GM21447 (cell line): Measurements from ENCODE around the gene DOCK6.
"Not testable (repeated sequence)": the region's sequence is repeated elsewhere in the genome, so short reads cannot be mapped to it uniquely, and the experiment has no call there.

Experiments used
- ATAC-seq: cut with Tn5 transposase; IDR thresholded peaks from one replicate; pipeline ENCODE4 v1.9.1; 2021; ENCODE audit not compliant: unreplicated experiment

The DOCK6 gene

GRCh38 chr19:11177592-11177991, 84.7 kb downstream of the DOCK6 start:
- no peak for ATAC-seq

- ATAC-seq: no peak
Measured at GRCh38 chr19:11176466-11177193, 85.7 kb downstream of the DOCK6 start.

- ATAC-seq: no peak
Measured at GRCh38 chr19:11175920-11176319, 86.4 kb downstream of the DOCK6 start.

GRCh38 chr19:11174336-11174735, 88.0 kb downstream of the DOCK6 start:
- ATAC-seq: no peak

- no peak for ATAC-seq
Measured at GRCh38 chr19:11173516-11174155, 88.7 kb downstream of the DOCK6 start.

GRCh38 chr19:11172576-11172975, 89.7 kb downstream of the DOCK6 start:
- ATAC-seq: no peak

- ATAC-seq: no peak
Measured at GRCh38 chr19:11171144-11171543, 91.2 kb downstream of the DOCK6 start.

- ATAC-seq: no peak
Measured at GRCh38 chr19:11169896-11170678, 92.2 kb downstream of the DOCK6 start.

GRCh38 chr19:11168568-11168967, 93.8 kb downstream of the DOCK6 start:
- no peak for ATAC-seq

- ATAC-seq: no peak
Measured at GRCh38 chr19:11166281-11167142, 95.8 kb downstream of the DOCK6 start.

- ATAC-seq: no peak
Measured at GRCh38 chr19:11165486-11166030, 96.8 kb downstream of the DOCK6 start.

GRCh38 chr19:11164879-11165406, 97.4 kb downstream of the DOCK6 start:
- no peak for ATAC-seq

- ATAC-seq: no peak
Measured at GRCh38 chr19:11164296-11164695, 98.0 kb downstream of the DOCK6 start.

GRCh38 chr19:11160440-11160768, 101.9 kb downstream of the DOCK6 start:
- ATAC-seq: not testable (repeated sequence)

- ATAC-seq: no peak
Measured at GRCh38 chr19:11159598-11160439, 102.5 kb downstream of the DOCK6 start.

GRCh38 chr19:11155373-11156120, 106.8 kb downstream of the DOCK6 start, which contains the start of gene SPC24:
Gene SPC24 (minus strand): TSS chr19:11155782. CDS start chr19:11155776, 6 bp downstream.
- peak; percentile 95 for ATAC-seq

GRCh38 chr19:11154683-11155047, 107.7 kb downstream of the DOCK6 start:
- ATAC-seq: no peak

- ATAC-seq: no peak
Measured at GRCh38 chr19:11152318-11153062, 109.8 kb downstream of the DOCK6 start.
